H1 (cell line): ENCODE data around the gene BPIFB6. TPM values are rescaled to one million over a fixed set of nuclear protein-coding genes. Genes with fewer than 3 reads are reported as not detected.

Experiments used
- CTCF ChIA-PET: fragments of 300-600 bp; sonication (Branson Sonifier 250); formaldehyde crosslinking; loops from one replicate; lab custom pipeline; 2021; ENCODE audit not compliant: partially characterized antibody; lab: Charles Lee
- POLR2A ChIA-PET: fragments of 300-600 bp; sonication (Branson Sonifier 250); formaldehyde crosslinking; loops from one replicate; lab custom pipeline; 2021; ENCODE audit warnings: inconsistent platforms; ENCODE audit not compliant: partially characterized antibody; lab: Charles Lee
- DNase-seq, 2 experiments: peaks; one replicate each; pipeline versions ENCODE4 v3.0.0 to v3.0.0-alpha.2; 2010 to 2022; ENCODE audit warnings: low spot score in 2 of 2, low read depth in 1 of 2, mixed read lengths in 1 of 2
- FAIRE-seq: peaks from 2 replicates; lab custom pipeline; 2011; peaks lifted over from hg19 to GRCh38; lab: Jason Lieb, UNC
- H2AFZ ChIP-seq: 2 replicates; pipeline ENCODE4 v1.8.1; 2012; ENCODE audit warnings: low read length, inconsistent platforms
- H2AK5ac ChIP-seq: 2 replicates; pipeline ENCODE4 v1.6.1; 2013; ENCODE audit warnings: low read depth, low read length
- H2BK120ac ChIP-seq: replicated peaks from 2 replicates; pipeline ENCODE3; 2013; ENCODE audit warnings: low read depth, low read length, inconsistent platforms
- H2BK12ac ChIP-seq: 2 replicates; pipeline ENCODE4 v1.6.1; 2013; ENCODE audit warnings: low read depth, low read length
- H2BK15ac ChIP-seq: 2 replicates; pipeline ENCODE4 v1.6.1; 2013; ENCODE audit warnings: low read length
- H2BK20ac ChIP-seq: 2 replicates; pipeline ENCODE4 v1.6.1; 2013; ENCODE audit warnings: low read length
- H2BK5ac ChIP-seq: 2 replicates; pipeline ENCODE4 v1.6.1; 2013; ENCODE audit warnings: low read depth, low read length
- H3K14ac ChIP-seq: 2 replicates; pipeline ENCODE4 v1.6.1; 2013; ENCODE audit warnings: inconsistent platforms; ENCODE audit not compliant: insufficient read length
- H3K18ac ChIP-seq: 2 replicates; pipeline ENCODE4 v1.6.1; 2013; ENCODE audit warnings: low read length; ENCODE audit errors: extremely low read depth
- H3K23ac ChIP-seq: 2 replicates; pipeline ENCODE4 v1.6.1; 2013; ENCODE audit warnings: inconsistent platforms; ENCODE audit not compliant: insufficient read length
- H3K23me2 ChIP-seq: 2 replicates; pipeline ENCODE4 v1.6.1; 2013; ENCODE audit warnings: low read depth, low read length
- H3K27ac ChIP-seq: 2 replicates; pipeline ENCODE4 v1.6.1; 2011; ENCODE audit warnings: low read depth, low read length, inconsistent platforms
- H3K27me3 ChIP-seq, 4 experiments: replicated peaks in 1 of 4; 1 replicate in 1 of 4; 2 replicates in 3 of 4; pipeline versions ENCODE4 v1.6.1 to v1.8.1; 2011 to 2013; ENCODE audit warnings: low read length in 3 of 4, mild to moderate bottlenecking in 3 of 4, inconsistent platforms in 2 of 4, mixed read lengths in 2 of 4, moderate library complexity in 1 of 4; ENCODE audit not compliant: control insufficient read depth in 3 of 4, insufficient read depth in 3 of 4; ENCODE audit errors: extremely low read depth in 1 of 4
- H3K36me3 ChIP-seq, 4 experiments: 2 replicates each; pipeline versions ENCODE4 v1.6.1 to v1.8.1; 2011 to 2013; ENCODE audit warnings: mild to moderate bottlenecking in 4 of 4, low read length in 3 of 4, moderate library complexity in 2 of 4, control low read depth in 1 of 4, inconsistent platforms in 1 of 4; ENCODE audit not compliant: insufficient read depth in 4 of 4, control insufficient read depth in 2 of 4
- H3K4ac ChIP-seq: replicated peaks from 2 replicates; pipeline ENCODE3; 2013; ENCODE audit warnings: low read length, low read depth, mixed read lengths, inconsistent platforms; ENCODE audit not compliant: insufficient read length
- H3K4me1 ChIP-seq, 4 experiments: replicated peaks in 1 of 4; 1 replicate in 1 of 4; 2 replicates in 3 of 4; pipeline versions ENCODE4 v1.6.1 to v1.8.1; 2011 to 2013; ENCODE audit warnings: low read length in 3 of 4, inconsistent platforms in 2 of 4, mixed read lengths in 1 of 4; ENCODE audit not compliant: insufficient read depth in 4 of 4, control insufficient read depth in 3 of 4
- H3K4me2 ChIP-seq, 2 experiments: 2 replicates each; pipeline versions ENCODE4 v1.6.1 to v1.8.1; 2011 to 2013; ENCODE audit warnings: low read depth in 2 of 2, low read length in 2 of 2, control low read depth in 1 of 2, inconsistent platforms in 1 of 2, mild to moderate bottlenecking in 1 of 2; ENCODE audit not compliant: insufficient read depth in 1 of 2
- H3K4me3 ChIP-seq, 4 experiments: fragments of 200-600, 300-600 bp in 1 of 4; sonication (generic), shearing (Covaris generic), sonication (Bioruptor Twin) in 1 of 4; 2 replicates each; pipeline versions ENCODE4 v1.5.1 to v1.8.1; 2011 to 2016; ENCODE audit warnings: low read length in 4 of 4, low read depth in 3 of 4, control low read depth in 2 of 4, inconsistent platforms in 2 of 4, mild to moderate bottlenecking in 2 of 4, mixed read lengths in 1 of 4, moderate library complexity in 1 of 4; ENCODE audit not compliant: insufficient read depth in 2 of 4; ENCODE audit errors: extremely low read depth in 1 of 4
- H3K56ac ChIP-seq: replicated peaks from 2 replicates; pipeline ENCODE3; 2013; ENCODE audit warnings: low read depth, mild to moderate bottlenecking, mixed read lengths, low read length, inconsistent platforms; ENCODE audit not compliant: insufficient read length
- H3K79me1 ChIP-seq: 2 replicates; pipeline ENCODE4 v1.6.1; 2013; ENCODE audit warnings: low read depth, low read length, control low read depth
- H3K79me2 ChIP-seq, 2 experiments: 2 replicates each; pipeline versions ENCODE4 v1.6.1 to v1.8.1; 2012 to 2013; ENCODE audit warnings: low read length in 2 of 2, mild to moderate bottlenecking in 2 of 2, inconsistent platforms in 1 of 2; ENCODE audit not compliant: insufficient read depth in 2 of 2, control insufficient read depth in 1 of 2
- H3K9ac ChIP-seq, 4 experiments: replicated peaks in 1 of 4; 1 replicate in 1 of 4; 2 replicates in 3 of 4; pipeline versions ENCODE4 v1.6.1 to v1.8.1; 2011 to 2013; ENCODE audit warnings: low read depth in 3 of 4, low read length in 3 of 4, control low read depth in 2 of 4, mild to moderate bottlenecking in 2 of 4, moderate library complexity in 2 of 4, inconsistent platforms in 1 of 4; ENCODE audit errors: extremely low read depth in 1 of 4
- H3K9me3 ChIP-seq, 2 experiments: 2 replicates each; pipeline versions ENCODE4 v1.6.1 to v1.8.1; 2012 to 2013; ENCODE audit warnings: mild to moderate bottlenecking in 2 of 2, moderate library complexity in 2 of 2, control low read depth in 1 of 2, inconsistent platforms in 1 of 2, low read depth in 1 of 2, low read length in 1 of 2, mixed read lengths in 1 of 2; ENCODE audit not compliant: insufficient read depth in 2 of 2
- H4K20me1 ChIP-seq, 2 experiments: replicated peaks in 1 of 2; 2 replicates each; pipeline versions ENCODE3 to v1.8.1; 2011 to 2013; ENCODE audit warnings: inconsistent platforms in 2 of 2, low read length in 2 of 2, mild to moderate bottlenecking in 1 of 2; ENCODE audit not compliant: insufficient read depth in 2 of 2, control insufficient read depth in 1 of 2
- H4K5ac ChIP-seq: 2 replicates; pipeline ENCODE4 v1.6.1; 2013; ENCODE audit warnings: low read length, low read depth, mixed read lengths, inconsistent platforms; ENCODE audit not compliant: insufficient read length
- H4K8ac ChIP-seq: 2 replicates; pipeline ENCODE4 v1.8.0; 2013; ENCODE audit warnings: mild to moderate bottlenecking, moderate library complexity, low read length, inconsistent platforms; ENCODE audit not compliant: insufficient read depth; ENCODE audit errors: extremely low read depth
- H4K91ac ChIP-seq: replicated peaks from 2 replicates; pipeline ENCODE3; 2013; ENCODE audit warnings: low read length, mixed read lengths, inconsistent platforms; ENCODE audit not compliant: insufficient read length
- CTBP2 ChIP-seq: IDR thresholded peaks from 2 replicates; pipeline ENCODE4 v1.7.0; 2011; ENCODE audit warnings: borderline replicate concordance, mild to moderate bottlenecking, moderate library complexity, mixed read lengths, low read length; ENCODE audit not compliant: insufficient read depth, insufficient read length
- WGBS, 2 experiments: shearing (Covaris generic) in 1 of 2; methylation state at CpG; one replicate each; pipeline versions ENCODE4 v1.1.6 to v1.1.7; 2013 to 2015; ENCODE audit warnings: low lambda C conversion rate in 2 of 2, mixed read lengths in 2 of 2, inconsistent platforms in 1 of 2, low coverage in 1 of 2, missing lambda C conversion rate in 1 of 2; ENCODE audit not compliant: insufficient replicate concordance in 2 of 2, insufficient coverage in 1 of 2, insufficient read length in 1 of 2; ENCODE audit errors: extremely low coverage in 1 of 2, missing lambda C conversion rate in 1 of 2; 5-methylcytosine and 5-hydroxymethylcytosine counted together
- polyA plus RNA-seq, 7 experiments: library from polyadenylated mRNA; depleted of rRNA in 3 of 7; stranded (reverse) in 5 of 7; unstranded in 2 of 7; fragments of >200 nt in 5 of 7; fragments of 200-250 nt in 2 of 7; gene quantifications; 1 replicate in 5 of 7; 2 replicates in 1 of 7; 4 replicates in 1 of 7; pipeline versions ENCODE4 v1.2.1 to v1.2.3, GENCODE V29; 2011 to 2013; ENCODE audit warnings: missing spikeins in 2 of 7, mixed read lengths in 2 of 7
- total RNA-seq: library from RNA; stranded (reverse); fragmentation: NEBNext Ultra II Directional; extraction: Animal tissue kit (Norgen Biotek cat#: 25700); gene quantifications from 2 replicates; pipeline ENCODE4 v1.2.1, GENCODE V29; 2021

BPIFB6 gene
- total and polyA plus RNA-seq, 2 of the 8 experiments (the other 6 are each of a cell fraction or from before 2014, with no cell fraction given), result not detected

- peaks cover 0 to 11% (median 0%) of the 10 kb centered on the region in 4 experiments; a peak in 2 of 7 replicates for H3K4me1 ChIP-seq
- no peak for TF ChIP-seq CTBP2
- TF ChIP-seq, all 59 proteins: peak for 0
- Histone ChIP-seq H3K36me3 (no peaks in the 10 kb centered on the region), H2BK120ac (no peak overlapping the region), H3K56ac (no peak overlapping the region), H4K91ac (no peak overlapping the region), H2BK12ac (no peak overlapping the region), H2AK5ac (no peak overlapping the region), H3K4me2 (no peak overlapping the region), H2BK5ac (no peak overlapping the region), H2BK15ac (no peak overlapping the region), H2BK20ac (no peak overlapping the region), H4K5ac (no peak overlapping the region), H4K20me1 (no peaks in the 10 kb centered on the region), H3K23ac (no peak overlapping the region), H3K14ac (no peak overlapping the region), H3K4me3 (no peak overlapping the region), H2AFZ (no peak overlapping the region), H3K4ac (no peak overlapping the region), H3K23me2 (no peaks in the 10 kb centered on the region), H4K8ac (no peak overlapping the region), H3K79me1 (no peaks in the 10 kb centered on the region), H3K27ac (no peak overlapping the region), H3K27me3 (no peaks in the 10 kb centered on the region), H3K79me2 (no peaks in the 10 kb centered on the region), H3K18ac (no peak overlapping the region), H3K9ac (no peak overlapping the region), H3K9me3 (no peaks in the 10 kb centered on the region)
- WGBS, 2 experiments, result 78% methylated on average over 8 of the region's 8 CpGs; no CpG with 5 or more reads in 1 of the 2 experiments
- FAIRE-seq (no peak), DNase-seq (no peak)
- ChIA-PET CTCF (interaction anchor here (0.9 to 1.1 kb wide), 3 partner anchors 10 to 109 kb away, joined by 3 to 5 read pairs (median 4); no protein-coding TSS in a partner anchor), POLR2A (no interaction called here)
Observed at GRCh38 chr20:33010674-33011449, 20.6 kb upstream of the BPIFB6 start.
